ENCODE data around the gene PABPN1L. TPM values are rescaled to one million over a fixed set of nuclear protein-coding genes. Genes with fewer than 3 reads are reported as not detected.

The PABPN1L gene
- polyA plus RNA-seq, 1 experiment, result not detected

DNA sequence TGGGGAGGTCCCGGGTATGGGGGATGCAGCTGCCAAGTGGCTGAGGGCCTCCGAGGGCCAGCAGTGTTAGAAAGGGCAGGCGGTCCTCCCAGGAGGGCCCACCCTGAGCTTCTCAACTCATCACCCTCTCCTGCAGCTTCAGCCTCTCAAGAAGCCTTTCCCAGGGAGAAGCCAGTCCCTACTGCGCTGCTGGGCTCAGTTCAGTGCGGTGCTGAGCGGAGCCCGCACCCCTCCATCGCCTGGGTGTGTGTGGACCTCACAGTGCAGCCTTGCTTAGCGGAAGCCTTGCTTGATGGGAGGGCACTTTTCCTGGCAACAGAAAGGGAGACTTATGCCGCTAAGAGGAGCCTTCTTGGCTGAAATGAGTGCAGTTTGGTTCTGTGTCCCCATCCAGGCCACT, 51.2 kb downstream of the PABPN1L start:
- DNase-seq (ENCODE audit: low read depth, low spot score), result no peak
- CTCF ChIA-PET, result interaction anchor here (2.5 kb wide), 1 partner anchor 43 kb away, joined by 16 read pairs; the partner anchor contains the start of gene TRAPPC2L

DNA sequence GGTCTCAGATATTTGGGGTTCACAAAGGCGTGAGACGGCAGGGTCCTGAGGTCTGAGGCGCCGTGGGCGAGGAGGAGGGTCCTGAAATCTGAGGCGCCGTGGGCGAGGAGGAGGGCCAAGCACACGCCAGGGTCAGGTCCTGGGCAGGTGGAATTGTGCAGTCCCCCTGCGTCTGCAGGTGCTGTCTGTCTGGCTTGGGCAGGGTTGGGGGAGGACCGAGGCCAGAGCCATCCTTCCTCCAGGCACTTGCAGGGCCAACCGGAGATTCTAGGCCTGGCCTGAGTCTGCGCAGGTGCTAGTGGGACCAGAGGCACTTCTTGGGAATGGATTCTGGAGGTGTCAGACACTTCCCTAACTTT, 52.3 kb downstream of the PABPN1L start:
- POLR2A ChIA-PET, result interaction anchor here (0.8 kb wide), 1 partner anchor 43 kb away, joined by 3 read pairs; the partner anchor contains the start of gene TRAPPC2L
- Histone ChIP-seq H3K9me3 (ENCODE audit: control insufficient read depth, insufficient read depth, low read length) (no peaks in the 10 kb centered on the region; the same call in 1 of the 2 replicates), H3K27ac (ENCODE audit: low read depth, low read length) (no peak overlapping the region), H3K27me3 (ENCODE audit: control insufficient read depth, insufficient read depth, low read length) (no peaks in the 10 kb centered on the region), H3K4me3 (ENCODE audit: low read depth, low read length) (no peak overlapping the region)
- DNase-seq (ENCODE audit: low read depth, low spot score), result no peak
- TF ChIP-seq, protein P1, sequence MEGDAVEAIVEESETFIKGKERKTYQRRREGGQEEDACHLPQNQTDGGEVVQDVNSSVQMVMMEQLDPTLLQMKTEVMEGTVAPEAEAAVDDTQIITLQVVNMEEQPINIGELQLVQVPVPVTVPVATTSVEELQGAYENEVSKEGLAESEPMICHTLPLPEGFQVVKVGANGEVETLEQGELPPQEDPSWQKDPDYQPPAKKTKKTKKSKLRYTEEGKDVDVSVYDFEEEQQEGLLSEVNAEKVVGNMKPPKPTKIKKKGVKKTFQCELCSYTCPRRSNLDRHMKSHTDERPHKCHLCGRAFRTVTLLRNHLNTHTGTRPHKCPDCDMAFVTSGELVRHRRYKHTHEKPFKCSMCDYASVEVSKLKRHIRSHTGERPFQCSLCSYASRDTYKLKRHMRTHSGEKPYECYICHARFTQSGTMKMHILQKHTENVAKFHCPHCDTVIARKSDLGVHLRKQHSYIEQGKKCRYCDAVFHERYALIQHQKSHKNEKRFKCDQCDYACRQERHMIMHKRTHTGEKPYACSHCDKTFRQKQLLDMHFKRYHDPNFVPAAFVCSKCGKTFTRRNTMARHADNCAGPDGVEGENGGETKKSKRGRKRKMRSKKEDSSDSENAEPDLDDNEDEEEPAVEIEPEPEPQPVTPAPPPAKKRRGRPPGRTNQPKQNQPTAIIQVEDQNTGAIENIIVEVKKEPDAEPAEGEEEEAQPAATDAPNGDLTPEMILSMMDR (IDR thresholded peaks at IDR 0.05; ENCODE audit: low read depth, low read length), result no peak
- CTCF ChIA-PET, result interaction anchor here (2.5 kb wide), 1 partner anchor 44 kb away, joined by 16 read pairs; the partner anchor contains the start of gene TRAPPC2L

More for the DNA sequence above, 51.2 kb downstream of the PABPN1L start:
- Histone ChIP-seq H3K4me3 (ENCODE audit: low read depth, low read length) (no peak overlapping the region), H3K9me3 (ENCODE audit: control insufficient read depth, insufficient read depth, low read length) (no peaks in the 10 kb centered on the region; the same call in 1 of the 2 replicates), H3K27me3 (ENCODE audit: control insufficient read depth, insufficient read depth, low read length) (no peaks in the 10 kb centered on the region), H3K27ac (ENCODE audit: low read depth, low read length) (no peak overlapping the region)
- TF ChIP-seq, protein P1 (IDR thresholded peaks at IDR 0.05; ENCODE audit: low read depth, low read length), result no peak
- POLR2A ChIA-PET, result interaction anchor here (0.8 kb wide), 1 partner anchor 42 kb away, joined by 3 read pairs; the partner anchor contains the start of gene TRAPPC2L

Other genes with a start within 250 kb of the PABPN1L start
- not detected in 2 replicates for gene IL17C, start 228.1 kb downstream of the PABPN1L start, polyA plus RNA-seq (2011; rRNA removed)
- 53.6 and 99.8 TPM in 2 replicates for gene CYBA, start 215.6 kb downstream of the PABPN1L start, polyA plus RNA-seq (2011; rRNA removed)
- 9.1 and 13.5 TPM in 2 replicates for gene MVD, start 203.6 kb downstream of the PABPN1L start, polyA plus RNA-seq (2011; rRNA removed)
- gene SNAI3, start 180.2 kb downstream of the PABPN1L start, polyA plus RNA-seq (2011; rRNA removed), result 0.04 and 0.06 TPM in 2 replicates
- gene RNF166, start 160.3 kb downstream of the PABPN1L start, polyA plus RNA-seq (2011; rRNA removed), result 6.8 and 9.0 TPM in 2 replicates
- 6.5 and 8.7 TPM in 2 replicates for gene CTU2, start 160.2 kb downstream of the PABPN1L start, polyA plus RNA-seq (2011; rRNA removed)
- gene PIEZO1, start 81.4 kb downstream of the PABPN1L start, polyA plus RNA-seq (2011; rRNA removed), result 47.0 and 72.7 TPM in 2 replicates
- 1.2 and 2.4 TPM in 2 replicates for gene CDT1, start 62.9 kb downstream of the PABPN1L start, polyA plus RNA-seq (2011; rRNA removed)
- gene APRT, start 54.7 kb downstream of the PABPN1L start, polyA plus RNA-seq (2011; rRNA removed), result 66.8 and 107 TPM in 2 replicates
- 11.6 and 18.5 TPM in 2 replicates for gene GALNS, start 9.7 kb downstream of the PABPN1L start, polyA plus RNA-seq (2011; rRNA removed)
- 72.8 and 101 TPM in 2 replicates for gene TRAPPC2L, start 9.5 kb downstream of the PABPN1L start, polyA plus RNA-seq (2011; rRNA removed)
- not detected in 2 replicates for gene CBFA2T3, start 110.5 kb upstream of the PABPN1L start, polyA plus RNA-seq (2011; rRNA removed)
- gene ACSF3, start 227.2 kb upstream of the PABPN1L start, polyA plus RNA-seq (2011; rRNA removed), result 11.0 and 11.2 TPM in 2 replicates